Fibroblast of lung (primary cell): ENCODE results near the gene WDR81. TPM values are rescaled to one million over a fixed set of nuclear protein-coding genes. Genes with fewer than 3 reads are reported as not detected.

Experiments used
- DNase-seq, 2 donors: peaks; one replicate each; pipeline versions ENCODE4 v3.0.0 to v3.0.0-alpha.2; 2010; ENCODE audit warnings: low read depth in 2 of 2
- H2AFZ ChIP-seq: 2 replicates; pipeline ENCODE4 v1.5.1; 2012; ENCODE audit warnings: low read length, control low read depth, inconsistent platforms
- H3K27ac ChIP-seq: 2 replicates; pipeline ENCODE4 v1.5.1; 2011; ENCODE audit warnings: low read length, control low read depth; ENCODE audit not compliant: insufficient read depth
- H3K27me3 ChIP-seq: 2 replicates; pipeline ENCODE4 v1.5.1; 2011; ENCODE audit warnings: mild to moderate bottlenecking, low read length; ENCODE audit not compliant: control insufficient read depth, insufficient read depth
- H3K36me3 ChIP-seq: 2 replicates; pipeline ENCODE4 v1.5.1; 2011; ENCODE audit warnings: low read length; ENCODE audit not compliant: control insufficient read depth, insufficient read depth
- H3K4me1 ChIP-seq: 2 replicates; pipeline ENCODE4 v1.5.1; 2011; ENCODE audit warnings: low read length; ENCODE audit not compliant: control insufficient read depth, insufficient read depth; ENCODE audit errors: extremely low read depth
- H3K4me2 ChIP-seq: 2 replicates; pipeline ENCODE4 v1.5.1; 2011; ENCODE audit warnings: low read length, control low read depth; ENCODE audit not compliant: insufficient read depth; ENCODE audit errors: extremely low read depth
- H3K4me3 ChIP-seq, 4 experiments: fragments of 200-600 bp in 1 of 4; sonication (generic) in 1 of 4; replicated peaks in 1 of 4; 2 replicates each; pipeline ENCODE4 v1.5.1; 2011 to 2016; ENCODE audit warnings: low read length in 4 of 4, low read depth in 3 of 4, mild to moderate bottlenecking in 3 of 4, control low read depth in 2 of 4, inconsistent platforms in 1 of 4, mixed read lengths in 1 of 4; ENCODE audit not compliant: insufficient read depth in 1 of 4; ENCODE audit errors: control extremely low read depth in 1 of 4
- H3K79me2 ChIP-seq: 2 replicates; pipeline ENCODE4 v1.5.1; 2012; ENCODE audit warnings: mild to moderate bottlenecking, low read length, inconsistent platforms; ENCODE audit not compliant: control insufficient read depth, insufficient read depth
- H3K9ac ChIP-seq: 2 replicates; pipeline ENCODE4 v1.5.1; 2011; ENCODE audit warnings: mild to moderate bottlenecking, low read length, control low read depth; ENCODE audit not compliant: insufficient read depth
- H3K9me3 ChIP-seq: 2 replicates; pipeline ENCODE4 v1.5.1; 2012; ENCODE audit warnings: low read depth, low read length; ENCODE audit not compliant: control insufficient read depth, insufficient read depth
- H4K20me1 ChIP-seq: 2 replicates; pipeline ENCODE4 v1.5.1; 2011; ENCODE audit warnings: low read length; ENCODE audit not compliant: control insufficient read depth, insufficient read depth; ENCODE audit errors: extremely low read depth
- CTCF ChIP-seq, 2 donors: IDR thresholded peaks in 1 of 2; conservative IDR thresholded peaks in 1 of 2; 1 replicate in 1 of 2; 2 replicates in 1 of 2; pipeline ENCODE4 v1.5.1; 2011 to 2012; ENCODE audit warnings: low read length in 2 of 2, control low read depth in 1 of 2, inconsistent platforms in 1 of 2, low read depth in 1 of 2, mild to moderate bottlenecking in 1 of 2
- EZH2 ChIP-seq: IDR thresholded peaks from 2 replicates; pipeline ENCODE4 v1.5.1; 2012; ENCODE audit warnings: low read length, control low read depth, mild to moderate bottlenecking; ENCODE audit errors: missing control alignments
- polyA plus RNA-seq, 2 donors: library from polyadenylated mRNA; depleted of rRNA in 1 of 2; stranded (reverse) in 1 of 2; unstranded in 1 of 2; fragments of >200 nt; gene quantifications; 2 replicates each; pipeline ENCODE4 v1.2.1, GENCODE V29; 2011 to 2012; ENCODE audit warnings: missing spikeins in 1 of 2
- total RNA-seq: library from RNA; depleted of rRNA; stranded (reverse); fragments of >200 nt; gene quantifications from 2 replicates; pipeline ENCODE4 v1.2.1, GENCODE V29; 2014

WDR81 gene
- total and polyA plus RNA-seq, 2 donors (not counting 1 experiment from before 2014, with no cell fraction given) = 5.4 to 31.5 TPM

- Histone ChIP-seq H3K27ac (no peak overlapping the region), H3K4me1 (no peaks in the 10 kb centered on the region), H3K4me2 (no peak overlapping the region), H3K4me3 (no peak overlapping the region), H3K9ac (no peak overlapping the region), H3K27me3 (no peaks in the 10 kb centered on the region), H2AFZ (no peak overlapping the region), H4K20me1 (no peaks in the 10 kb centered on the region), H3K36me3 (no peaks in the 10 kb centered on the region), H3K9me3 (no peaks in the 10 kb centered on the region), H3K79me2 (no peaks in the 10 kb centered on the region)
- TF ChIP-seq CTCF (conservative IDR thresholded peaks at IDR 0.05 in 1 of 2, IDR thresholded peaks at IDR 0.05 in 1 of 2; ENCODE audit: low read depth in 1 of 2, low read length in 2 of 2) (no peak), EZH2 (no peak)
- DNase-seq = no peak
Measured at GRCh38 chr17:1690544-1691221, 33.8 kb upstream of the WDR81 start.

DNA sequence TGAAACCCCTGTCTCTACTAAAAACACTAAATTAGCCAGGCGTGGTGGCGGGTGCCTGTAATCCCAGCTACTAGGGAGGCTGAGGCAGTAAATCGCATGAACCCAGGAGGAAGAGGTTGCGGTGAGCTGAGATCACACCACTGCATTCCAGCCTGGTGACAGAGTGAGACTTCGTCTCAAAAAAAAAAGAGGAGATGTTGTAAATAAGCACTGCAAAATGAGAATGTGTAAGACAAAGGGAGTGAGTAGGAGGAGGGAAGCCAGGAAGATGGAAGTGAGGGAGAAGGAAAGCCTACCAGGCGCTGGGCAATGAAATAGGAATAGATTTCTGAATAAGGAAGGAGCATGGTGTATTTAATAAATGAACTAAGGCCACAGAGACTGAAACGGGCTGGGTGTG lies 31.2 kb upstream of the WDR81 start:
- Histone ChIP-seq H3K36me3 (no peaks in the 10 kb centered on the region), H3K4me2 (no peak overlapping the region), H3K27me3 (no peaks in the 10 kb centered on the region), H3K79me2 (no peaks in the 10 kb centered on the region), H3K9me3 (no peaks in the 10 kb centered on the region), H3K27ac (no peak overlapping the region), H2AFZ (no peak overlapping the region), H3K4me1 (no peaks in the 10 kb centered on the region), H3K9ac (no peak overlapping the region), H3K4me3 (no peak overlapping the region), H4K20me1 (no peaks in the 10 kb centered on the region)
- no peak for TF ChIP-seq EZH2
- no peak for TF ChIP-seq CTCF (conservative IDR thresholded peaks at IDR 0.05 in 1 of 2, IDR thresholded peaks at IDR 0.05 in 1 of 2; ENCODE audit: low read depth in 1 of 2, low read length in 2 of 2)
- DNase-seq = peak in 1 of 2 donors; percentile 40

DNA sequence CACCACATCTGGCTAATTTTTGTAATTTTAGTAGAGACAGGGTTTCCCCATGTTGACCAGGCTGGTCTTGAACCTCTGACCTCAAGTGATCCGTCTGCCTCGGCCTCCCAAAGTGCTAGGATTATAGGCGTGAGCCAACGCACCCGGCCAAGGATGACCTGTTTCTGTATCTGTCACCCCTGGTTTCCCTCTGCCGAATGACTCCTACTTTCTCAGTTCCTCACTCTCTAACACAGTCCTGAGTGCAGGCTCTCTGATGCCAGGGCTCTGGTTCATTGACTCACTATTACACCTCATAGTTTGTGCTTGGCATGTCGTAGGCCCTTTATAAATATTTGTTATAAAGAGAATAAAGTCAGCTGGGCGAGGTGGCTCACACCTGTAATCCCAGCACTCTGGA lies 29.1 kb upstream of the WDR81 start:
- Histone ChIP-seq H3K79me2 (no peaks in the 10 kb centered on the region), H2AFZ (no peak overlapping the region), H3K27me3 (no peaks in the 10 kb centered on the region), H3K9ac (no peak overlapping the region), H4K20me1 (no peaks in the 10 kb centered on the region), H3K36me3 (no peaks in the 10 kb centered on the region), H3K4me2 (no peak overlapping the region), H3K4me1 (no peaks in the 10 kb centered on the region), H3K4me3 (no peak overlapping the region), H3K27ac (no peak overlapping the region), H3K9me3 (no peaks in the 10 kb centered on the region)
- no peak for DNase-seq
- TF ChIP-seq CTCF (conservative IDR thresholded peaks at IDR 0.05 in 1 of 2, IDR thresholded peaks at IDR 0.05 in 1 of 2; ENCODE audit: low read depth in 1 of 2, low read length in 2 of 2) (no peak), EZH2 (no peak)
